Measurements from ENCODE around the gene CDKAL1.

The CDKAL1 gene

GRCh38 chr6:20933057-20933788, 399.0 kb downstream of the CDKAL1 start:
- no peak for DNase-seq

GRCh38 chr6:20936949-20937348, 402.7 kb downstream of the CDKAL1 start:
- DNase-seq, result no peak

GRCh38 chr6:20939161-20939775, 405.0 kb downstream of the CDKAL1 start:
- no peak for DNase-seq

- no peak for DNase-seq
Observed at GRCh38 chr6:20943040-20943627, 408.9 kb downstream of the CDKAL1 start.

GRCh38 chr6:20943922-20944321, 409.7 kb downstream of the CDKAL1 start:
- DNase-seq, result no peak

GRCh38 chr6:20946022-20946421, 411.8 kb downstream of the CDKAL1 start:
- no peak for DNase-seq

- no peak for DNase-seq
Observed at GRCh38 chr6:20946890-20947289, 412.6 kb downstream of the CDKAL1 start.

GRCh38 chr6:20947977-20948376, 413.7 kb downstream of the CDKAL1 start:
- no peak for DNase-seq

- DNase-seq, result no peak
Observed at GRCh38 chr6:20948556-20948955, 414.3 kb downstream of the CDKAL1 start.

- no peak for DNase-seq
Observed at GRCh38 chr6:20949138-20949537, 414.9 kb downstream of the CDKAL1 start.

GRCh38 chr6:20952699-20953474, 418.6 kb downstream of the CDKAL1 start:
- DNase-seq, result no peak

- no peak for DNase-seq
Observed at GRCh38 chr6:20954315-20954714, 420.1 kb downstream of the CDKAL1 start.

GRCh38 chr6:20955131-20955530, 420.9 kb downstream of the CDKAL1 start:
- no peak for DNase-seq

GRCh38 chr6:20955751-20956150, 421.5 kb downstream of the CDKAL1 start:
- no peak for DNase-seq

GRCh38 chr6:20960067-20960466, 425.8 kb downstream of the CDKAL1 start:
- no peak for DNase-seq

GRCh38 chr6:20965276-20965675, 431.0 kb downstream of the CDKAL1 start:
- no peak for DNase-seq

- DNase-seq, result no peak
Observed at GRCh38 chr6:20965915-20966314, 431.7 kb downstream of the CDKAL1 start.

GRCh38 chr6:20969551-20969950, 435.3 kb downstream of the CDKAL1 start:
- DNase-seq, result no peak

GRCh38 chr6:20976391-20976918, 442.2 kb downstream of the CDKAL1 start:
- no peak for DNase-seq

- DNase-seq, result no peak
Observed at GRCh38 chr6:20978151-20978614, 443.9 kb downstream of the CDKAL1 start.

- no peak for DNase-seq
Observed at GRCh38 chr6:20979076-20979475, 444.8 kb downstream of the CDKAL1 start.

- no peak for DNase-seq
Observed at GRCh38 chr6:20983961-20984360, 449.7 kb downstream of the CDKAL1 start.

- DNase-seq, result no peak
Observed at GRCh38 chr6:20985821-20986220, 451.6 kb downstream of the CDKAL1 start.
